NCI-H1417 (cell line): Measurements from ENCODE around the gene TRPC4.
"Not testable (repeated sequence)": the region's sequence is repeated elsewhere in the genome, so short reads cannot be mapped to it uniquely, and the experiment has no call there.

Experiments used
- DNase-seq, 3 experiments: peaks; one replicate each; lab custom pipeline; 2025; lab: John Stamatoyannopoulos, UW

TRPC4 gene

GRCh38 chr13:37601648-37602440 is 267.7 kb downstream of the TRPC4 start:
- no peak for DNase-seq

DNA sequence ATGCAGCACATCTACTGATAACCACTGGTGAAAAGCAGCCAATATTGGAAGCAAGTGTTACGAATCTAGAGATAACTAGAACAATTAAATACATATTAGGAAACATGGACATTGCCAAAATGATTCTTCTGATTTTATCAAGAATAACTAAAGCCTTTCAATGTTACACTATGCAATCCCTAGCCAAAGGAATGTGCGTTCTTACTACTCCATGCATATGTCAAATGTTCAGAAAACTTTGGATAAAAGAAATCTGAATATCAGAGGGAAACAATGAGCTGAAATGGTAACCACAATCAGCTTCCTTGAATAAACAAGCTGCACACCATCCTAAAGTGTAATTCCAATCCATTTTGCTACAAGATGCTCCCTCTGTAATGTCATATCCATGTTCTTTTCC is 270.1 kb downstream of the TRPC4 start:
- no peak for DNase-seq

DNA sequence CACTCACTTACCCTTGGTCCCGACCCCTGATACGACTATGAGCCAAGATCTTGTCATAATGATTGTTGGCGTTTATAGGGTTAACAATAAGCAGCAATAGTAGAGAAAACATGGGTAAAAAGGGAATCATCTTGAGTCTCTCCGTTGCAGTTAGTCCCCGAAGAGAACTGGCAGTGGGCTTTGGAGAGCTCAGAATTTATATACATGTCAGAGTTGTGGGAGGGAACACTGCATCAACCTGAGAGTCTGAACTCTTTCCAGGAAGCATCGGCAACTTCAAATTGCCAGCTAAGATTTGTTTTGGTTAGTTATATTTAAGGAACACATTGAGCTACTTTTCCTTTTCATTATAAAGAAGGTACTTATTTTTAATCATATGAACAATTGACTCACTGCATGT is 271.0 kb downstream of the TRPC4 start, which contains the start of gene POSTN:
POSTN (minus strand) TSS at position 172 of the 400 bp plus-strand sequence; CDS start at position 130, 42 bp downstream.
- no peak for DNase-seq

DNA sequence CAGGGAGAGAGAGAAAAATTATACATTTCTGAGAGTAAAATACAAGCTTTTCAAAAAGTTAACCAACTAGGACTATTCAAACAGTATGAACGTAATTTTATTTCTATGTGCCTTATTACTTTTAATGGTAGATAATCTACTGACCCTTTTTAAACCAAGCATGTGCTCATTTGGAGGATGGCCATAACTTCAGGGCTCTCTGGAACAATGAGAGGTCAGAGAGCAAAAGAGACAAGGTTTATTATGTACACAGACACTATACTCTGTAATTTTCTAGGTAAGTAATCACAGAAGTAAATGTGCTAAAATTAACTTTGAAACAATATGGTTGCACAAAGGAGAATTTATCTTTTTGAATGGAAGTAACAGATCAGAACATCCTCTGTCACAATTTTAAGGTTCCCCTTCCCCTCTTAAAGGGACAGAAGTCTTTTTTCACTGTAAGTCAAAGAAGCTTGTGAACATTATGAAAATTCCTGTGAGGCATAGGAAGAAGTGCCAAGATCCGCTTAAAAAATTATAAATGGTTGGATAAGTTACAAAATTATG is 272.0 kb downstream of the TRPC4 start:
- DNase-seq, result peak in 1 of 3 experiments; percentile 9

DNA sequence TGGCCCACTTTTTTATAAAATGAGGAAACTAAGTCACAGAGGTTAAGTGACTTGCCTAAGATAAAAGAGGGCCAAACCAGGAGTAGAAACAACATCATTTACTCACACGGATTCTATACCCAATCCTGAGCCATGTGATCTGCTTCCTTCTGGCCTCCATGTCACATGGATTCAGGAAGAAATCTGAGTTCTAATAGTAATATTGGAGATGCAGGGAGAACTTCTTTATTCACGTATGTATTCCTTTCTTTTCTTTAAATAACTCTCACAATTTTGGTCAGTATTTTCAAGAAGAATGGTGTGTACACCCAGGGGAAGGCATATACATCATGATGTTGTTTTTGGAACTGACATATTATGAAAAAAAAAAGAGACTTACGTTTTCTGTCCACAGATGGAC is 272.8 kb downstream of the TRPC4 start:
- no peak for DNase-seq

DNA sequence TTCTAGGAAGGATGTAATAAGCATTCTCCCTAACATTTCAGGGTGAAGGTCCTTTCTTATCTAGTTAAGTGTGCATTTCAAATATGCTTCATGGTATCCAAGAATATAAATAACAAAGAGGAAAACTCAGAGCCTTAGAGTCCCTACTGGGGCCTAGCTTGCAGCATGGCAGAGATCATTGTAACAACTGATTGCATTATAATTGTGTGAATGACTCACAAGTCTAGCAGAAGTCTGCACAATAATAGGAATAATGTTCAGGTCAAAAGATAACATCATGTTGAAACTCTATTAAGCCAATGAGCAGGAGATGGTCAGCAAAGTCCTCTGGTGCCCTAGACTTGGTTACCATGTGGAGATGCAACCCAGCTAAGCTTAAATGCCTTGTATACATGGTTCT is 274.4 kb downstream of the TRPC4 start:
- DNase-seq, result no peak

GRCh38 chr13:37594550-37594949 is 275.0 kb downstream of the TRPC4 start:
- DNase-seq, result no peak

GRCh38 chr13:37589381-37589780 is 280.2 kb downstream of the TRPC4 start:
- not testable (repeated sequence) for DNase-seq

DNA sequence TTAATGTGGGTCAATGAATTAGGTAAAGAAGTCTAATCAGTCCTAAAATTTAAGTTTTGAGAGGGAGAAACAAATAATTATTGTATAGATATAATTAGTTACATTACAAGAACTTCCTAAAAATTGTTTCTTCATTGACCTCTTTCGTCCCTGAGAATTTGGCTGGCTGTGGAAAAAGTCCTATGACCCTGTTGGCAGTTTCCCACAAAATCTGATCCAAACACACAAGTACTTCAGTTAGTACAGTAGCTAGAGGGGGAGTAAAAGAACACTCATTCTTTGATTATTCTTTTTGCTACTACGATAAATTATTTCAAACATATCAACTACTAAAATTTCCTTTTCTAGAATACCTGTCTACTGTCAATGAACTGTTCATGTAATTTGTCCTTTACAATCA is 282.3 kb downstream of the TRPC4 start:
- no peak for DNase-seq
